ENCODE data around the gene CPNE5.

CPNE5 gene

DNA sequence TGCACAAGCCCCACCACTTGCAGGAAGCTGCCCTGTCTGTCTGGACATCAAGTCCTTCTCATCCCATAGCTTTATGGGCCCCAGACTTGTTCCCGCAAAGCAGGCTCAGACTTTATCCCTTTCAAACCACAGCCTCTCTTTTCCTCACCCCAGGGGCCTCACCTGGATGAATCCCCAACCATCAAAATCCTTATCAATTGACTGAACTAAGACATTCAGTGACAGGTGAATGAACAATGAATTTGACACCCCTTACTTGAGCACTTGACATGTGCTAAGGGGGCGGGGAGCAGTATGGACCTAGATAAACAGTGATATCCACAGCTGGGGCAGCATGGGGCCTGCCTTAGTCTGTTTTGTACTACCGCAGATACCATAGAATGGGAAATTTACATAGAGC is 136.6 kb downstream of the CPNE5 start:
- H3K36me3 ChIP-seq (ENCODE audit: control insufficient read depth in 1 of 2, insufficient read depth in 2 of 2, low read length in 2 of 2): no peaks in the 10 kb centered on the region
- no peaks in the 10 kb centered on the region for H3K27me3 ChIP-seq (ENCODE audit: control insufficient read depth in 1 of 2, insufficient read depth in 2 of 2, low read length in 2 of 2)
- H3K27ac ChIP-seq (ENCODE audit: low read depth, low read length): no peak overlapping the region
- H3K9ac ChIP-seq (ENCODE audit: low read depth in 1 of 2, low read length in 2 of 2): no peak overlapping the region
- H3K4me1 ChIP-seq (ENCODE audit: control insufficient read depth in 1 of 2, insufficient read depth in 2 of 2, low read length in 2 of 2): no peaks in the 10 kb centered on the region
- H3K9me3 ChIP-seq (ENCODE audit: control insufficient read depth in 1 of 2, low read length in 2 of 2): no peaks in the 10 kb centered on the region
- H3K4me3 ChIP-seq (ENCODE audit: low read depth in 1 of 2, low read length in 2 of 2): no peak overlapping the region

DNA sequence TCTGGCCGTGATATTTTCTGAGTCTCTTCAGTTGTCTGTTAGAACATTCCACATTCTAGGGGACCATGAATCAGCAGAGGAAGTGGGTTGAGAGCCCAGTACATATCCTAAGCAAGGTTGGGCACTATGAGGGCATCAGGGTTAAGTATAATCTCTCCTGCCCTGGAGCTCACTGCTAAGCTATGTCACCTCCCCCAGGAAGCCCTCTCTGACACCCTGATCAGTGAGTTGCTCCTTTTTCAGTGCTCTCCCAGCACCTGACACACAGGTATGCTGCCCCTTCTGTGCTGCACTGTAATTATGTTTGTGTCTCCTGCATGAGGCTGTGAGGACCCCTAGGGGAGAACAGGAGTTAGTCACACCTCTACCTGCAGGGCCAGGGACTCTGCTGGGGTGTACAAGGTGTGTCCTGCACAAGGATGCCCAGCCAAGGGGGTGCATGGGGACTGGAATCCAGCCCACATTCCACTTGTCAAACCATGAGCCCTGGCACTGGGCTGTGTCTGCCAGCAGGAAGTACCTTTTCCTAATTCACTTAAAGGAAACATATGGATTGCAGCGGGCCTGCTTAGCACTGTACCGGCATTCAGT is 137.7 kb downstream of the CPNE5 start:
- Histone ChIP-seq H3K36me3 (ENCODE audit: control insufficient read depth in 1 of 2, insufficient read depth in 2 of 2, low read length in 2 of 2) (no peaks in the 10 kb centered on the region), H3K27me3 (ENCODE audit: control insufficient read depth in 1 of 2, insufficient read depth in 2 of 2, low read length in 2 of 2) (no peaks in the 10 kb centered on the region), H3K27ac (ENCODE audit: low read depth, low read length) (no peak overlapping the region), H3K4me3 (ENCODE audit: low read depth in 1 of 2, low read length in 2 of 2) (no peak overlapping the region), H3K4me1 (ENCODE audit: control insufficient read depth in 1 of 2, insufficient read depth in 2 of 2, low read length in 2 of 2) (no peaks in the 10 kb centered on the region), H3K9ac (ENCODE audit: low read depth in 1 of 2, low read length in 2 of 2) (no peak overlapping the region), H3K9me3 (ENCODE audit: control insufficient read depth in 1 of 2, low read length in 2 of 2) (no peaks in the 10 kb centered on the region)

DNA sequence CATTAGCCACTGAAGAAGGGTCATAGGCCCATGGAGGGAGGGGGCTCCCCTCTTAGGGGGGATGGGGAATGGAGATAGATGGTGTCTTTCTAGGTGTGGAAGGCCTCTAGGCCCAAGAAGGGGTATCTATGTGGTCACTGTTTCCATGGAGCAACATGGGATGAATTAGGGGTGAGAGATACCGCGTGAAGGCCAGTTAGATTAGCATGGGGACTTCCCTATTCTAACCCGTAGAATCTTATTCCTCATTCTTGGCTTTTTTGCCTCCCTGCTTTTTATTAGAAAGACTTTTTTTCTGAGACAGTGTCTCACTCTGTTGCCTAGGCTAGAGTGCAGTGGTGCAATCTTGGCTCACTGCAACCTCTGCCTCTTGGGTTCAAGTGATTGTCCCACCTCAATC is 138.4 kb downstream of the CPNE5 start:
- H3K9me3 ChIP-seq (ENCODE audit: control insufficient read depth in 1 of 2, low read length in 2 of 2): no peaks in the 10 kb centered on the region
- no peak overlapping the region for H3K4me3 ChIP-seq (ENCODE audit: low read depth in 1 of 2, low read length in 2 of 2)
- H3K27ac ChIP-seq (ENCODE audit: low read depth, low read length): no peak overlapping the region
- no peaks in the 10 kb centered on the region for H3K36me3 ChIP-seq (ENCODE audit: control insufficient read depth in 1 of 2, insufficient read depth in 2 of 2, low read length in 2 of 2)
- H3K27me3 ChIP-seq (ENCODE audit: control insufficient read depth in 1 of 2, insufficient read depth in 2 of 2, low read length in 2 of 2): no peaks in the 10 kb centered on the region
- H3K4me1 ChIP-seq (ENCODE audit: control insufficient read depth in 1 of 2, insufficient read depth in 2 of 2, low read length in 2 of 2): no peaks in the 10 kb centered on the region
- no peak overlapping the region for H3K9ac ChIP-seq (ENCODE audit: low read depth in 1 of 2, low read length in 2 of 2)

DNA sequence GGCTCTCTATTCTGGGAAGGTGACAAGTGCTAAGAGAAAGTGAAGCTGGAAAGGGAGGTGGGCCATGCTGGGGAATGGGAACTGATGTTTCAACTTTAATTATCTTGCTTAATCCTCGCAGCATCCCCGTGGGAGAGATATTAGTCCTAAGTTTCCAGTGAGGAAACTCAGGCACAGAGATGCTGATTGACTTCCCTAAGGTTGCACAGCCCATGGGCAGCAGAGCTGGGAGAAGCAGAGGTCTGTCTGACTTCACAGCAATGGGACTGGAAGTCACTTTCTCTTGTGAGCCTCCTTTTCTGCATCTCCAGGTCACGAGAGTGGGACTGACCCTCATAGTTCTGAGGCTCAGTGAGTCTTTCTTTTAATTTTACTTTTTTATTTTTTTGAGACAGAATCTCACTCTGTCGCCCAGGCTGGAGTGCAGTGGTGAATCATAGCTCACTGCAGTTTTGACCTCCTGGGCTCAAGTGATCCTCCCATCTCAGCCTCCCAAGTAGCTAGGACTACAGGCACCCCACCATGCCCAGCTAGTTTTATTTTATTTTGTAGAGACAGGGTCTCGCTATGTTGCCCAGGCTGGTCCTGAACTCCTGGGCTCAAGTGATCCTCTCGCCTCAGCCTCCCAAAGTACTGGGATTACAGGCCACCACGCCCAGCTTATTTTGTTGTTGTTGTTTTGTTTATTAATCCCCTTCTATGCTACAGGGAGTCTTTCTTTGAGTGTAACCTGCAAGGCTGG is 139.0 kb downstream of the CPNE5 start:
- no peaks in the 10 kb centered on the region for H3K27me3 ChIP-seq (ENCODE audit: control insufficient read depth in 1 of 2, insufficient read depth in 2 of 2, low read length in 2 of 2)
- no peak overlapping the region for H3K4me3 ChIP-seq (ENCODE audit: low read depth in 1 of 2, low read length in 2 of 2)
- H3K9ac ChIP-seq (ENCODE audit: low read depth in 1 of 2, low read length in 2 of 2): no peak overlapping the region
- H3K27ac ChIP-seq (ENCODE audit: low read depth, low read length): no peak overlapping the region
- no peaks in the 10 kb centered on the region for H3K36me3 ChIP-seq (ENCODE audit: control insufficient read depth in 1 of 2, insufficient read depth in 2 of 2, low read length in 2 of 2)
- no peaks in the 10 kb centered on the region for H3K4me1 ChIP-seq (ENCODE audit: control insufficient read depth in 1 of 2, insufficient read depth in 2 of 2, low read length in 2 of 2)
- no peaks in the 10 kb centered on the region for H3K9me3 ChIP-seq (ENCODE audit: control insufficient read depth in 1 of 2, low read length in 2 of 2)

DNA sequence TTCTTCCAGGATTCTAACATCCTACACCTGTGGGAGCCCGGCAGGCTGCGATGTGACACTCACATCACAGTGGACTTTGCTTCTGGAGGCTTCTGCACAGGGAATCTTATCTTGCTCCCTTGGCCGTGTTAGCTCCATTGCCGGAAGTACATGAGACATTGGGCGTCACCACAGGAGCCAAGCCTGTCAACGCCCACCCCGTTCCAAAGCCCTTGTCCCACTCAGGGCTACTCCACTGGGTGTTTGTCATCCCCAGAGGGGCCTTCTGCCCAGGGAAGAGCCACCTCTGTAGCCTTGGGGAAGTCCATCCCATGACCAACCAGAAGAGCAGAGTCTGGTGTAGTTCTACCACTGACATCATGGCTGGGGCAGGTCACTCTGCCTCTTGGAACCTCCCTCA is 139.9 kb downstream of the CPNE5 start:
- Histone ChIP-seq H3K9me3 (ENCODE audit: control insufficient read depth in 1 of 2, low read length in 2 of 2) (no peaks in the 10 kb centered on the region), H3K27me3 (ENCODE audit: control insufficient read depth in 1 of 2, insufficient read depth in 2 of 2, low read length in 2 of 2) (no peaks in the 10 kb centered on the region), H3K27ac (ENCODE audit: low read depth, low read length) (no peak overlapping the region), H3K4me1 (ENCODE audit: control insufficient read depth in 1 of 2, insufficient read depth in 2 of 2, low read length in 2 of 2) (no peaks in the 10 kb centered on the region), H3K36me3 (ENCODE audit: control insufficient read depth in 1 of 2, insufficient read depth in 2 of 2, low read length in 2 of 2) (no peaks in the 10 kb centered on the region), H3K4me3 (ENCODE audit: low read depth in 1 of 2, low read length in 2 of 2) (peak overlapping the region in 1 of 2 donors; percentile 11), H3K9ac (ENCODE audit: low read depth in 1 of 2, low read length in 2 of 2) (no peak overlapping the region)

DNA sequence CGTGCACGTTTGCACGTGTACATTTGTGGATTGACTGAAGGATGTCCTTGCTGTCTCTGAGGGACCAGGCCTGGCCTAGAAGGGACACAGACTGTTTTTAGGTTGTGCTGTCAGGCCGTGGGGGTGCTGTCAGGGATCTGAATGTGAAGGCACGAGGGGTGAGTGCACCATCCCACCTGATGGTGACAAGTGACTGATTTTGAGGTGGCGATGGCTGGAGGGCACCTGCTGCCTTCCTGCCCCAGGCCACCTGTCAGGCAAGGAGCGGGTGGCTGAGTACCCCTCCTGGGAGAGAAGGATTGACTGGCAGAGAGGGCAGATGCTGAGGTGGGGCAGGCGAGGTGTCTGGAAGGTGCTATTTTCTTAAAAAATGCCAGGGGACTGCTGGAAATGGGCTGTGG is 140.4 kb downstream of the CPNE5 start:
- no peaks in the 10 kb centered on the region for H3K4me1 ChIP-seq (ENCODE audit: control insufficient read depth in 1 of 2, insufficient read depth in 2 of 2, low read length in 2 of 2)

DNA sequence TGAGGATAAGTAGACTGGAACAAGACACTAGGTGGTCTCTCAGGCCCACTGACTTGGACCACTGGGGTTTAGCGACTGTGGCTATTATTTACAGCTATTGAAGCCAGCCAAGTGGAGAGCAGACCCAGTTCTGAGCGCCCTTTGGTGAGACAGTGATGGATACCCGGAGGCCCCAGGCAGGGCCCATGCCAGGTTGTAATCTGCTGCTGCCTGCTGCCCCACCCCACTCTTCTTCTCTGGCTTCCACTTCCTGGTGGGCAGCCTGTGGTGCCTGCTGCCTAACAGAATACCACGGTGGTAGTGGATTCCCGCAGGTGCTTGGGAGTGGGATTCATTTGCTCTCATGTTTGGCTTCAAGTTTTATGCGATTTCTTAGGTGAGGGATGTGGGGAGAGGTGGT is 141.0 kb downstream of the CPNE5 start:
- Histone ChIP-seq H3K27me3 (ENCODE audit: control insufficient read depth in 1 of 2, insufficient read depth in 2 of 2, low read length in 2 of 2) (no peaks in the 10 kb centered on the region), H3K27ac (ENCODE audit: low read depth, low read length) (no peak overlapping the region), H3K9ac (ENCODE audit: low read depth in 1 of 2, low read length in 2 of 2) (no peak overlapping the region), H3K36me3 (ENCODE audit: control insufficient read depth in 1 of 2, insufficient read depth in 2 of 2, low read length in 2 of 2) (no peaks in the 10 kb centered on the region), H3K4me1 (ENCODE audit: control insufficient read depth in 1 of 2, insufficient read depth in 2 of 2, low read length in 2 of 2) (no peaks in the 10 kb centered on the region), H3K9me3 (ENCODE audit: control insufficient read depth in 1 of 2, low read length in 2 of 2) (no peaks in the 10 kb centered on the region), H3K4me3 (ENCODE audit: low read depth in 1 of 2, low read length in 2 of 2) (peak overlapping the region in 1 of 2 donors; percentile 11)

More for the DNA sequence above, 140.4 kb downstream of the CPNE5 start:
- no peaks in the 10 kb centered on the region for H3K36me3 ChIP-seq (ENCODE audit: control insufficient read depth in 1 of 2, insufficient read depth in 2 of 2, low read length in 2 of 2)
- H3K9me3 ChIP-seq (ENCODE audit: control insufficient read depth in 1 of 2, low read length in 2 of 2): no peaks in the 10 kb centered on the region
- peak overlapping the region in 1 of 2 donors; percentile 11 for H3K4me3 ChIP-seq (ENCODE audit: low read depth in 1 of 2, low read length in 2 of 2)
- no peaks in the 10 kb centered on the region for H3K27me3 ChIP-seq (ENCODE audit: control insufficient read depth in 1 of 2, insufficient read depth in 2 of 2, low read length in 2 of 2)
- no peak overlapping the region for H3K27ac ChIP-seq (ENCODE audit: low read depth, low read length)
- no peak overlapping the region for H3K9ac ChIP-seq (ENCODE audit: low read depth in 1 of 2, low read length in 2 of 2)

DNA sequence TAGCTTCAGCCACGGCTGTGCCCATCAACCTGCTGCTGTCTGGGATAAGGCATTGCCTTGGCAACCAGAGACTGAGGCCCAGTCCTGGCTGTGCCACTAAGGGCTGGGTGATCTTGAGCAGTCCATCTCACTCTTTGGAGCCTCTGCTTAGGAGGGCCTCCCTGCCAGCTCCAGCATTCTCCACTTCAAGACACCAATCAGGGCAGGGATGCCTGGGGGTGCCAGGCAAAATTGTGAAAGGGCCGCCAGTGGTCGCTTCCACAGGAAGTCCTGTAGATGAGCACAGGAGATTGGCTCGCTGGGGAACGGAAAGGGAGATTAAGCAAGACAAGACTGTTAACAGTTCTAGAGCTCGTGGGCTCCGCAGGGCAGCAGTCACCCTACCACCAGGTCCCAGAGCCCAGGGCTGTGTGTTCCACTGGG is 141.8 kb downstream of the CPNE5 start, which contains the start of gene RAB44:
Gene RAB44, plus strand, starts transcription at position 346 of the 423 bp plus-strand sequence. CDS start 6,410 bp downstream, outside the sequence.
- Histone ChIP-seq H3K9ac (ENCODE audit: low read depth in 1 of 2, low read length in 2 of 2) (no peak within 1 kb of the TSS), H3K4me1 (ENCODE audit: control insufficient read depth in 1 of 2, insufficient read depth in 2 of 2, low read length in 2 of 2) (peaks cover 6% of the 10 kb centered on the region in 2 donors), H3K27me3 (ENCODE audit: control insufficient read depth in 1 of 2, insufficient read depth in 2 of 2, low read length in 2 of 2) (no peaks in the 10 kb centered on the region), H3K27ac (ENCODE audit: low read depth, low read length) (no peak within 1 kb of the TSS), H3K4me3 (ENCODE audit: low read depth in 1 of 2, low read length in 2 of 2) (peak within 1 kb of the TSS in 1 of 2 donors; percentile 11), H3K36me3 (ENCODE audit: control insufficient read depth in 1 of 2, insufficient read depth in 2 of 2, low read length in 2 of 2) (no peaks in the 10 kb centered on the region), H3K9me3 (ENCODE audit: control insufficient read depth in 1 of 2, low read length in 2 of 2) (no peaks in the 10 kb centered on the region)

DNA sequence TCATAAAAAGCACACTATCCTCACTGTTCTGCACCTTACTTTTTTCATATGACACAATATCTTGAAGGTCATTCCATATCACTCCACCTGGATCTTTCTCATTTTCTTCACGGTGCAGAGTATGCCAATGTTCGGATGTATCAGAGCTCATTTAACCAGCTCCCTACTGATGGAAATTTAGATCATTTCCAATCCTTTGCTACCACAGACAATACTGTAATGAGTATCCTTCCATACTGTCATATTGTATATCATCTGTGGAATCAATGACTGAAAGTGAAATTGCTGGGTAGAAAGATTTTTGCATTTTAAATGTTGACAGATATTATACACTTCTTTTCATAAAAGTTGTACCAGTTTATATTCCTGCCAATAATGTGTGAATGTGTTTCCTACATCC is 143.8 kb downstream of the CPNE5 start:
- Histone ChIP-seq H3K36me3 (ENCODE audit: control insufficient read depth in 1 of 2, insufficient read depth in 2 of 2, low read length in 2 of 2) (no peaks in the 10 kb centered on the region), H3K4me1 (ENCODE audit: control insufficient read depth in 1 of 2, insufficient read depth in 2 of 2, low read length in 2 of 2) (peaks cover 15 to 17% of the 10 kb centered on the region in 2 donors), H3K4me3 (ENCODE audit: low read depth in 1 of 2, low read length in 2 of 2) (no peak overlapping the region), H3K27ac (ENCODE audit: low read depth, low read length) (no peak overlapping the region), H3K9ac (ENCODE audit: low read depth in 1 of 2, low read length in 2 of 2) (no peak overlapping the region), H3K27me3 (ENCODE audit: control insufficient read depth in 1 of 2, insufficient read depth in 2 of 2, low read length in 2 of 2) (no peaks in the 10 kb centered on the region), H3K9me3 (ENCODE audit: control insufficient read depth in 1 of 2, low read length in 2 of 2) (no peaks in the 10 kb centered on the region)

- Histone ChIP-seq H3K4me1 (ENCODE audit: control insufficient read depth in 1 of 2, insufficient read depth in 2 of 2, low read length in 2 of 2) (peaks cover 15 to 17% of the 10 kb centered on the region in 2 donors), H3K9me3 (ENCODE audit: control insufficient read depth in 1 of 2, low read length in 2 of 2) (no peaks in the 10 kb centered on the region), H3K27ac (ENCODE audit: low read depth, low read length) (no peak overlapping the region), H3K9ac (ENCODE audit: low read depth in 1 of 2, low read length in 2 of 2) (no peak overlapping the region), H3K4me3 (ENCODE audit: low read depth in 1 of 2, low read length in 2 of 2) (no peak overlapping the region), H3K27me3 (ENCODE audit: control insufficient read depth in 1 of 2, insufficient read depth in 2 of 2, low read length in 2 of 2) (no peaks in the 10 kb centered on the region), H3K36me3 (ENCODE audit: control insufficient read depth in 1 of 2, insufficient read depth in 2 of 2, low read length in 2 of 2) (no peaks in the 10 kb centered on the region)
These were observed 144.6 kb downstream of the CPNE5 start for GRCh38 chr6:36694616-36695015.
